Measurements from ENCODE around the gene OXSM. TPM values are rescaled to one million over a fixed set of nuclear protein-coding genes. Genes with fewer than 3 reads are reported as not detected.

The OXSM gene
- total and polyA plus RNA-seq, 11 donors = 7.3 to 21.8 (median 15.0) TPM

DNA sequence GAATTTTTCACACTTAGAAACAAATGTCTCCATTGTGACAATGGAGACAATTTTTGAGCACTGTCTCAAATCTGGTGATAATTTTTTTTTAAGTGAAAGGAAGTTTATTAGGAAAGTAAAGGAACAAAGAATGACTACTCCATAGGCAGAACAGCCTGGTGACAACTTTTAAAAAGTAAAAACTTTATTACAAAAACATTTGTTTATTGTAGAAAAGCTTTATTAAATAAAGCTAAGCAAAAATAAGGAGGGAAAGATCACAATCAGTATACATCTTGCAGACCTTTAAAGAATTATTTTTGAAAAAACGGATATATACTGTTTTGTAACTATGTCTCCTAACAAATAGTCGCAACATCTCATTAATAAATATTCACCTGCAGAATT is 688 bp upstream of the OXSM start:
- peaks cover 0 to 7% (median 3%) of the 10 kb centered on the region in 9 donors for H3K36me3 ChIP-seq
- ATAC-seq (no peak), DNase-seq (no peak)
- peak overlapping the region; percentile 49 to 94 (median 89) for H3K27ac ChIP-seq
- H3K27me3 ChIP-seq = no peaks in the 10 kb centered on the region
- intact Hi-C loops (cut with DNase I) = loop anchor here in 5 of 10 donors (2.0 to 10.0 kb wide), 4 partner anchors 124 to 326 kb away; partner anchors contain the start of gene TOP2B (in 2 of the 5)
- H3K4me3 ChIP-seq = peak overlapping the region; percentile 46 to 91 (median 72)
- WGBS, 4 donors = 17 to 28% (median 19%) methylated on average over 2 of the region's 2 CpGs
- TF ChIP-seq, protein P1, sequence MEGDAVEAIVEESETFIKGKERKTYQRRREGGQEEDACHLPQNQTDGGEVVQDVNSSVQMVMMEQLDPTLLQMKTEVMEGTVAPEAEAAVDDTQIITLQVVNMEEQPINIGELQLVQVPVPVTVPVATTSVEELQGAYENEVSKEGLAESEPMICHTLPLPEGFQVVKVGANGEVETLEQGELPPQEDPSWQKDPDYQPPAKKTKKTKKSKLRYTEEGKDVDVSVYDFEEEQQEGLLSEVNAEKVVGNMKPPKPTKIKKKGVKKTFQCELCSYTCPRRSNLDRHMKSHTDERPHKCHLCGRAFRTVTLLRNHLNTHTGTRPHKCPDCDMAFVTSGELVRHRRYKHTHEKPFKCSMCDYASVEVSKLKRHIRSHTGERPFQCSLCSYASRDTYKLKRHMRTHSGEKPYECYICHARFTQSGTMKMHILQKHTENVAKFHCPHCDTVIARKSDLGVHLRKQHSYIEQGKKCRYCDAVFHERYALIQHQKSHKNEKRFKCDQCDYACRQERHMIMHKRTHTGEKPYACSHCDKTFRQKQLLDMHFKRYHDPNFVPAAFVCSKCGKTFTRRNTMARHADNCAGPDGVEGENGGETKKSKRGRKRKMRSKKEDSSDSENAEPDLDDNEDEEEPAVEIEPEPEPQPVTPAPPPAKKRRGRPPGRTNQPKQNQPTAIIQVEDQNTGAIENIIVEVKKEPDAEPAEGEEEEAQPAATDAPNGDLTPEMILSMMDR (IDR thresholded peaks at IDR 0.05) = no peak
- TF ChIP-seq POLR2A (IDR thresholded peaks at IDR 0.05) = no peak
- peaks cover 0 to 37% (median 13%) of the 10 kb centered on the region in 12 donors for H3K4me1 ChIP-seq
- no peaks in the 10 kb centered on the region for H3K9me3 ChIP-seq

DNA sequence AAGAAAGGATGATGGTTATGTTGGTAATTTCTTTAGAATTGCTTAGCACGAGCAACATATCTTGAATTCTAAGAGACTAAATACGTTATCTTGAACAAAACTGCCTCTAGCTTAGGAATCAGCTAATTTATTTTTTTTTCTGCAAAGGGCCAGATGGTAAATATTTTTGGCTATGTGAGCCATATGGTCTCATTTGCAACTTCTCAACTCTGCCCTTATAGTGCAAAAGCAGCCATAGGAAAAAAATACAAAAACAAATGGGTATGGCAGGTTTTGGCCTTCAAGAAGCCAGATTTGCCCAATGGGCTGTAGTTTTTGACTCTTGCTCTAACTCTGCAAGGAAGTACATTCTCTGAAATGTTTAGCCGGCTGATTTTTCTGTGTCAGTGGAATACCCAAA is 11.9 kb downstream of the OXSM start:
- Histone ChIP-seq H3K27ac (no peak overlapping the region), H3K4me3 (no peak overlapping the region), H3K36me3 (no peaks in the 10 kb centered on the region), H3K4me1 (no peaks in the 10 kb centered on the region), H3K9me3 (no peaks in the 10 kb centered on the region), H3K27me3 (peaks cover 0 to 3% (median 0%) of the 10 kb centered on the region in 9 donors)
- no peak for DNase-seq
- WGBS, 4 donors = 78 to 84% (median 82%) methylated on average over 3 of the region's 3 CpGs
- intact Hi-C loops (cut with DNase I) = no loop called here
- no peak for ATAC-seq
- TF ChIP-seq, protein P1 (IDR thresholded peaks at IDR 0.05) = no peak
- no peak for TF ChIP-seq POLR2A (IDR thresholded peaks at IDR 0.05)

DNA sequence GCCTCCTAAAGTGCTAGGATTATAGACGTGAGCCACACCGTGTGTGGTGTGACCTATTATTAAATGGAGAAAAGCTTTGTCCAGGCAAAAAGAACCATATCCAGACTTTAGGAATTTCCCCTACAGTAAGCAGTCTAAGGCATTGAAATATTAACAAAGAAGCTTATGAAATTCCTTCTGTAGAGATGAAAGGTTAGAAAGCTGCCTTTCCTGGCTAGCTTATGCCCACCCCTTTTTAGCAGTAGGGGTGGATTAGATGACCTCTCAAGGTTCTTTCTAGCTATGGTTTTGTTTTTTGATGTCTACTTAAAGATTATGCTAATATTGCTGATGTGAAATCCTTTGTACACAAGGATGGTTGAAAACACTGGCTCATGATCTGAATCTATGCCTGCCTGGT is 13.9 kb downstream of the OXSM start:
- Histone ChIP-seq H3K27ac (no peak overlapping the region), H3K9me3 (no peaks in the 10 kb centered on the region), H3K36me3 (no peaks in the 10 kb centered on the region), H3K4me3 (no peak overlapping the region), H3K4me1 (no peaks in the 10 kb centered on the region), H3K27me3 (peaks cover 0 to 6% (median 0%) of the 10 kb centered on the region in 9 donors)
- intact Hi-C loops (cut with DNase I) = no loop called here
- ATAC-seq (no peak), DNase-seq (no peak)
- 85 to 94% (median 87%) methylated on average over 2 of the region's 2 CpGs for WGBS, 4 donors
- TF ChIP-seq, protein P1 (IDR thresholded peaks at IDR 0.05) = no peak
- no peak for TF ChIP-seq POLR2A (IDR thresholded peaks at IDR 0.05)

DNA sequence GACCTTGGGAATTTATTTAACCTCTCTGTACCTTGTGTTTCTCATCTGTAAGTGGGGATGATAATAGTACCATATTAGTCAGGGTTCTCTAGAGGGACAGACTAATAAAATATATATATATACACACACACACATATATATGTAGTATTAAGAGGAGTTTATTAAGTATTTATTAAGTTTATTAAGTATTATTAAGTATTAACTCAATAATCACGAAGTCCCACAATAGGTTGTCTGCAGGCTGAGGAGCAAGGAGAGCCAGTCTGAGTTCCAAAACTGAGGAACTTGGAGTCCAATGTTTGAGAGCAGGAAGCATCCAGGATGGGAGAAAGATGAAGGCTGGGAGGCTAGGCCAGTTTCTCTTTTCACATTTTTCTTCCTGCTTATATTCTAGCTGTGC is 14.8 kb downstream of the OXSM start:
- Histone ChIP-seq H3K27ac (no peak overlapping the region), H3K36me3 (no peaks in the 10 kb centered on the region), H3K4me1 (no peaks in the 10 kb centered on the region), H3K27me3 (peaks cover 0 to 6% (median 0%) of the 10 kb centered on the region in 9 donors), H3K4me3 (no peak overlapping the region), H3K9me3 (no peaks in the 10 kb centered on the region)
- intact Hi-C loops (cut with DNase I) = no loop called here
- no peak for DNase-seq
- ATAC-seq = no peak
- no peak for TF ChIP-seq POLR2A (IDR thresholded peaks at IDR 0.05)
- TF ChIP-seq, protein P1 (IDR thresholded peaks at IDR 0.05) = no peak
- 85 to 94% (median 88%) methylated on average over 1 of the region's 1 CpG for WGBS, 4 donors

Measured in heart left ventricle (tissue), 16 donors.